Adrenal gland (tissue), 12 donors: ENCODE measurements around the gene IBA57. TPM values are rescaled to one million over a fixed set of nuclear protein-coding genes. Genes with fewer than 3 reads are reported as not detected.

Experiments
- DNase-seq, 7 donors: peaks; one replicate each; pipeline ENCODE4 v3.0.0-alpha.2; 2019 to 2020
- H3K27ac ChIP-seq, 5 donors: fragments of 200-600 bp; sonication (generic) in 4 of 5; 1 replicate in 3 of 5; 2 replicates in 2 of 5; pipeline versions ENCODE4 v1.5.1 to v1.8.0; 2016 to 2020; ENCODE audit warnings: mild to moderate bottlenecking in 1 of 5
- H3K27me3 ChIP-seq: fragments of 200-600 bp; 2 replicates; pipeline ENCODE4 v1.8.0; 2021
- H3K36me3 ChIP-seq, 2 donors: fragments of 200-600 bp; replicated peaks in 1 of 2; 1 replicate in 1 of 2; 2 replicates in 1 of 2; pipeline versions ENCODE4 v1.5.1 to v1.8.0; 2018 to 2022
- H3K4me1 ChIP-seq, 2 donors: fragments of 200-600 bp; replicated peaks in 1 of 2; 1 replicate in 1 of 2; 2 replicates in 1 of 2; pipeline versions ENCODE4 v1.5.1 to v1.8.0; 2018 to 2021
- H3K4me3 ChIP-seq, 4 donors: fragments of 200-600 bp; sonication (generic) in 3 of 4; one replicate each; pipeline ENCODE4 v1.5.1; 2016 to 2018
- H3K9me3 ChIP-seq, 3 donors: fragments of 200-600 bp; sonication (generic) in 1 of 3; replicated peaks in 1 of 3; 1 replicate in 2 of 3; 2 replicates in 1 of 3; pipeline versions ENCODE4 v1.5.1 to v1.8.0; 2016 to 2021
- POLR2A ChIP-seq, 2 donors: fragments of 450-650 bp; IDR thresholded peaks; one replicate each; pipeline ENCODE4 v1.6.1; 2017; ENCODE audit warnings: antibody characterized with exemption in 2 of 2, mild to moderate bottlenecking in 2 of 2, moderate library complexity in 1 of 2
- WGBS, 4 donors: extraction: QIAGEN DNeasy Blood & Tissue Kit in 2 of 4; methylation state at CpG; one replicate each; pipeline versions ENCODE4 v1.1.5 to v1.1.7; 2013 to 2017; 5-methylcytosine and 5-hydroxymethylcytosine counted together
- intact Hi-C, 2 donors: fragments of 100-400 bp; cut with DNase I; formaldehyde crosslinking; loops; one replicate each; pipeline versions ENCODE4 v1.14.1 to v1.15.0; 2022 to 2023
- polyA plus RNA-seq, 3 donors: library from polyadenylated mRNA; stranded (reverse); fragments of 200-250 nt in 2 of 3; fragments of 350-450 nt in 1 of 3; fragmentation: Illumina TruSeq in 1 of 3; extraction: RNeasy Lipid Tissue Mini Kit (QIAGEN cat#74804) in 1 of 3; gene quantifications; one replicate each; pipeline ENCODE4 v1.2.3, GENCODE V29; 2013 to 2014
- total RNA-seq, 9 donors: library from RNA; depleted of rRNA in 4 of 9; stranded (reverse); fragments of >200 nt in 4 of 9; fragments of 120-200 nt in 1 of 9; fragmentation: NEBNext Ultra II Directional in 1 of 9; extraction: Animal tissue kit (Norgen Biotek cat#: 25700) in 1 of 9; gene quantifications; one replicate each; pipeline versions ENCODE4 v1.1.0 to v1.2.4, GENCODE V29; 2013 to 2023
- TF ChIP-seq, protein P1 (sequence below), 6 experiments: fragments of 450-650 bp in 4 of 6; fragments of 200-600 bp in 2 of 6; sonication (generic) in 1 of 6; IDR thresholded peaks; 1 replicate in 5 of 6; 2 replicates in 1 of 6; pipeline versions ENCODE4 v1.5.1 to v1.8.0; 2016 to 2021; ENCODE audit warnings: antibody characterized with exemption in 6 of 6, mild to moderate bottlenecking in 2 of 6, moderate library complexity in 1 of 6
- donor health status: healthy with polysubstance abuse.
- donor health status: Bipolar disorder and iron deficiency.
- donor health status: DM: yes; HTN: yes; CAD: no.
- donor health status: DM: no; HTN: no; CAD: no.
- donor health status: DM: no; HTN: no; CAD: no.
- donor health status: DM: yes; HTN: yes; CAD: no.

Gene IBA57
- total and polyA plus RNA-seq, 12 donors, result 1.4 to 40.6 (median 13.0) TPM

DNA sequence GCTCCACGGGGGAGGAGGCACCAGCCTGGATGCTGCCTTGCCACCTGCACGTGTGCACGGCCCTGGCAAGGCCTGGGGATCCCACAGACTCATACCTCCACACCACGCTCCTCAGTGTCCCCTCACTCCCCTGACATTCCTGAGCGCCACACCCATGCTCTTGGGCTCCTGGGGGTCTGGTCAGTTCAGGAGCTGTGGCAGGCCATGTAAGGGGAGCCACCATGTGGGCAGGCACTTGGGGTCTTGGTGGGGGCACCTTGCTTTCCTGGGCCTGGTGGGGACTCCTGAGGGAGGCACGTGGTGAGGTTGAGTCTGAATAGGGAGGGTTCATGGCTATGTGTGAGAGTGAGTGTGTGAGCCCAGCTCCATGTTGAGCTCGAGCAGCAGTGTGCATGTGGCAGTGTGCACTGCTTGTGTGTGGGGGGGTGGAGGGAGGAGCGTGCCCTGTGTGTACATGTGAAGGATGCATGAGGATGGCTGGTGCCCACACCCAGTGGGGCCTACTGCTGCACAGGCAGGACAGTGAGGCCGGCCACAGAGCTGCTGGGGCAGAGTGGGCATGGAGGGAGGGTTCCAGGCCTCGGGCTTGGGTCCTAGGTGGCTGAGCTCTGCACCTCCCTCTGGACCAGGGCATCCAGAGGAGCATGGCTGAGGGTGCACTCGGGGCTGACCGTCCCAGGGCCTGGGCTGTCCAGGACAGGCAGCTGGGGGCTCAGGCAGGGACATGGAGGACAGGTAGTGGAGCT is 14.3 kb upstream of the IBA57 start:
- intact Hi-C loops, result no loop called here
- H3K4me3 ChIP-seq, result no peak overlapping the region
- peaks cover 0 to 25% of the 10 kb centered on the region in 2 donors for H3K36me3 ChIP-seq
- H3K4me1 ChIP-seq, result peaks cover 6 to 25% of the 10 kb centered on the region in 2 donors
- no peaks in the 10 kb centered on the region for H3K27me3 ChIP-seq
- H3K9me3 ChIP-seq, result no peaks in the 10 kb centered on the region
- H3K27ac ChIP-seq, result peak overlapping the region in 3 of 5 donors; percentile 56 to 90 (median 78)
- no peak for TF ChIP-seq POLR2A (IDR thresholded peaks at IDR 0.05)
- TF ChIP-seq, protein P1, sequence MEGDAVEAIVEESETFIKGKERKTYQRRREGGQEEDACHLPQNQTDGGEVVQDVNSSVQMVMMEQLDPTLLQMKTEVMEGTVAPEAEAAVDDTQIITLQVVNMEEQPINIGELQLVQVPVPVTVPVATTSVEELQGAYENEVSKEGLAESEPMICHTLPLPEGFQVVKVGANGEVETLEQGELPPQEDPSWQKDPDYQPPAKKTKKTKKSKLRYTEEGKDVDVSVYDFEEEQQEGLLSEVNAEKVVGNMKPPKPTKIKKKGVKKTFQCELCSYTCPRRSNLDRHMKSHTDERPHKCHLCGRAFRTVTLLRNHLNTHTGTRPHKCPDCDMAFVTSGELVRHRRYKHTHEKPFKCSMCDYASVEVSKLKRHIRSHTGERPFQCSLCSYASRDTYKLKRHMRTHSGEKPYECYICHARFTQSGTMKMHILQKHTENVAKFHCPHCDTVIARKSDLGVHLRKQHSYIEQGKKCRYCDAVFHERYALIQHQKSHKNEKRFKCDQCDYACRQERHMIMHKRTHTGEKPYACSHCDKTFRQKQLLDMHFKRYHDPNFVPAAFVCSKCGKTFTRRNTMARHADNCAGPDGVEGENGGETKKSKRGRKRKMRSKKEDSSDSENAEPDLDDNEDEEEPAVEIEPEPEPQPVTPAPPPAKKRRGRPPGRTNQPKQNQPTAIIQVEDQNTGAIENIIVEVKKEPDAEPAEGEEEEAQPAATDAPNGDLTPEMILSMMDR (IDR thresholded peaks at IDR 0.05), result no peak
- DNase-seq, result peak in 3 of 7 donors; percentile 11 to 18 (median 13)
- 66 to 77% (median 69%) methylated on average over 7 to 12 of the region's 12 CpGs for WGBS, 4 donors

DNA sequence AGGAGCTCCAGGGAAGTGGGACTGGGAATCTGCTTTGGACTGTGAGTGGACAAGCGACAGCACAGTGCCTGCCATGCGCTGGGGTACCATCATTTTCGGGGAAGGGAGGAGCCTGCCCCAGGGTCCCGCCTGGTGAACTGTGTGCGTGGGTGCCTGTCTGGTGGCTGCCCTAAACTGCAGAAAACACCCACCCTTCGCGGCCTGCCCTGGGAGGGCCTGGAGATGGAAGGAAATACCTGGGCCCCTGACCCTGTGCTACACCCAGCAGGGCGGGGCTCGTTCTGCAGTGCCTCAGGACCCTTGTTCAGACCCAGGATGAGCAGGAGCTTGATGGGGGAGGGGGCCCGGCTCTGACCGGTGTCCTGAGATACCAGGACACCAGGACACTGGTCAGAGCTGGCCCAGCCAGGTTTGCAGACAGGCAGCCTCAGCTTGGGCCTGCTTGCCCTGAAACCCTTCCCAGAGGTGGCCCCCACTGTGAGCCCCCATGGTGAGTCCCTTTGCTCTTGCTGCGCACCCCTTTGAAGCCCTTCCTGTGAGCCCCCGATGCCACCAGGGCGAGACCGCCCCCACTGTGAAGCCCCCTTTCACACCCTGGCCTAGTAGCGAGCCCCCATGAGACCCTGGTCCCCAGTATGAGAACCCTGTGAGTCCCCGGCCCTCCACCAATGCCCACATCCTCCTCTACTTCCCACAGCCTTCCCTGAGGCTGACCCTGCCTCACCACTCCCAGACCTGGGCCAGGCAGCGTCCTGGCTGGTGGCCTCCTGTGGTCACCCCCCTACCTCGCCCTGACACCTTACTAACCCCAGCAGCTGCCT is 13.3 kb upstream of the IBA57 start:
- Histone ChIP-seq H3K27me3 (no peaks in the 10 kb centered on the region), H3K4me1 (peaks cover 6 to 25% of the 10 kb centered on the region in 2 donors), H3K9me3 (no peaks in the 10 kb centered on the region), H3K36me3 (peaks cover 0 to 19% of the 10 kb centered on the region in 2 donors), H3K27ac (peak overlapping the region in 1 of 5 donors; percentile 90), H3K4me3 (no peak overlapping the region)
- intact Hi-C loops, result no loop called here
- 78 to 92% (median 91%) methylated on average over 6 to 19 of the region's 19 CpGs for WGBS, 4 donors
- peak in 3 of 7 donors; percentile 17 to 24 (median 18) for DNase-seq
- TF ChIP-seq, protein P1 (IDR thresholded peaks at IDR 0.05), result no peak
- no peak for TF ChIP-seq POLR2A (IDR thresholded peaks at IDR 0.05)

DNA sequence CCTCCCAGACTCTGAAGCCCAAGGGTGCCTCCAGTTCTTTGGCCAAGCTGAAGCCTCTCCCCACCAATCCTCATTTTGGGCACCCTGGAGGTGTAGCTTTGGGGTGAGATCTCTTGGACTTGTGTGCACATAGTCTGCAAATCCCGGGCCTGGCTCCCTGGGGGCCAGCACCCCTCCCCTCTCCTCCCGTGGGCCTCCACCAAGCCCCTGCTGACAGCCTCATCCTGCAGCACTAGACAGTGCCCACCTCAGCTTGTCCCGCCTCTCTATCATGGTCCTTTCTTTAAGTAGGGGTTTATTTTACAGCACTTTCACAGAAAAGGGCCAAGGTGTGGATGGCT is 12.7 kb upstream of the IBA57 start:
- intact Hi-C loops, result no loop called here
- TF ChIP-seq, protein P1 (IDR thresholded peaks at IDR 0.05), result no peak
- no peak for TF ChIP-seq POLR2A (IDR thresholded peaks at IDR 0.05)
- DNase-seq, result peak in 2 of 7 donors; percentile 7 to 14
- peaks cover 6 to 25% of the 10 kb centered on the region in 2 donors for H3K4me1 ChIP-seq
- no peaks in the 10 kb centered on the region for H3K9me3 ChIP-seq
- peaks cover 0 to 13% of the 10 kb centered on the region in 2 donors for H3K36me3 ChIP-seq
- H3K4me3 ChIP-seq, result no peak overlapping the region
- H3K27ac ChIP-seq, result no peak overlapping the region
- no peaks in the 10 kb centered on the region for H3K27me3 ChIP-seq
- WGBS, 4 donors, result 70 to 100% (median 84%) methylated on average over 3 of the region's 3 CpGs

DNA sequence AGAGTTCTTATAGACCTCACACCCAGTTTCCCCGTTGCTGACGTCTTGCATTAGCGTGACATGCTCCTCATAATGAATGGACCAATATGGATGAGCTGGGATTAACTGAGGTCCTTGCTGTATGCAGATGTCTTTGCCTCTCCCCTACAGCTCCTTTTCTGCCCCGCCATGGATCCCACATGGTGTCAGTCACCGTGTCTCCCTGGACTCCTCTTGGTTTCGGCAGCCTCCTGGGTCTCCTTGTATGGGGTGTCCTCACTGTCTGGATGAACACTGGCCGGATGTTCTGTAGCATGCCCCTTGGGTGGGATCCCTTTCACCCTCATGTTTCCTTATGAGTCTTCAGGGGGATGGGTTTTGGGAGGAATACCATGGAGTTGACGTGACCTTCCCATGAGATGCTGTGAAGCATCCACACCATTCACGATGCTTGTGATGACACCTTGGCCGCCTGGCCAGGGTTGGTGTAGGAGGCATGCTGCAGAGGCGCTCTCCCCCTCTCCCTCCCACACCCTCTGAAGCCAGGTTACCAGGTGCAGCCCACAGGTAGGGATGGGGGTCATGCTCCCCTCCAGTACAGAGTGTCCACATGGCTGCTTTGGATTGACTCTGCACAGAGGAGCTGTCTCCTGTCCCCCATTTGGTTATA is 11.5 kb upstream of the IBA57 start:
- intact Hi-C loops, result no loop called here
- Histone ChIP-seq H3K27me3 (peaks cover 5% of the 10 kb centered on the region), H3K36me3 (peaks cover 0 to under 1% of the 10 kb centered on the region in 2 donors), H3K27ac (no peak overlapping the region), H3K4me3 (no peak overlapping the region), H3K9me3 (no peaks in the 10 kb centered on the region), H3K4me1 (peaks cover 6 to 20% of the 10 kb centered on the region in 2 donors)
- DNase-seq, result peak in 1 of 7 donors; percentile 9
- TF ChIP-seq, protein P1 (IDR thresholded peaks at IDR 0.05), result no peak
- TF ChIP-seq POLR2A (IDR thresholded peaks at IDR 0.05), result no peak
- 90 to 91% (median 91%) methylated on average over 8 to 11 of the region's 11 CpGs for WGBS, 4 donors
